K562 (cell line): ENCODE results near the gene C1QTNF6. TPM values are rescaled to one million over a fixed set of nuclear protein-coding genes. Genes with fewer than 3 reads are reported as not detected.

Experiments
- CAMTA2 ChIP-seq: fragments of 250-450 bp; sonication (Bioruptor Pico); conservative IDR thresholded peaks from 2 replicates; pipeline ENCODE4 v1.5.1; 2022
- CSDE1 ChIP-seq, 2 experiments: fragments of 450-650 bp; IDR thresholded peaks; 2 replicates each; pipeline ENCODE4 v1.6.1; 2016; ENCODE audit warnings: mild to moderate bottlenecking in 1 of 2
- GTF2F1 ChIP-seq: IDR thresholded peaks from 2 replicates; pipeline ENCODE4 v1.6.1; 2011; ENCODE audit warnings: low read depth, low read length, improper control_type of control experiment
- KLF13 ChIP-seq: fragments of 450-650 bp; IDR thresholded peaks from 2 replicates; pipeline ENCODE4 v1.6.1; 2016; ENCODE audit warnings: missing genetic modification characterization, low read depth, mild to moderate bottlenecking, missing compliant biosample characterization, moderate library complexity, borderline replicate concordance
- L3MBTL2 ChIP-seq: fragments of 450-650 bp; IDR thresholded peaks from 2 replicates; pipeline ENCODE4 v1.6.1; 2016; ENCODE audit warnings: mild to moderate bottlenecking, moderate library complexity
- ZNF778 ChIP-seq: fragments of 450-650 bp; formaldehyde crosslinking; IDR thresholded peaks from 2 replicates; pipeline ENCODE4 v1.4.0; 2020; ENCODE audit warnings: mild to moderate bottlenecking, moderate library complexity
- polyA plus RNA-seq, 8 experiments: library from polyadenylated mRNA; depleted of rRNA in 4 of 8; stranded (reverse) in 5 of 8; unstranded in 3 of 8; fragments of >200 nt; fragmentation: Nextera tagmentation in 2 of 8; fragmentation: Illumina TruSeq in 1 of 8; extraction: Ambion mirVana in 2 of 8; extraction: Trizol in 1 of 8; gene quantifications; 2 replicates each; pipeline versions ENCODE4 v1.2.1 to v1.2.3, GENCODE V29; 2011 to 2014; ENCODE audit warnings: inconsistent platforms in 1 of 8, missing spikeins in 1 of 8
- total RNA-seq, 7 experiments: library from RNA; depleted of rRNA in 6 of 7; stranded (reverse); fragments of >200 nt in 6 of 7; fragmentation: Illumina TruSeq in 2 of 7; extraction: Trizol in 2 of 7; gene quantifications; 2 replicates each; pipeline versions ENCODE4 v1.2.1 to v1.2.3, GENCODE V29; 2011 to 2021; ENCODE audit warnings: low replicate concordance in 1 of 7
- TF ChIP-seq, protein P1 (sequence below), 2 experiments: fragments of 200-800 bp in 1 of 2; sonication (Bioruptor generic) in 1 of 2; sonication (generic) in 1 of 2; formaldehyde crosslinking in 1 of 2; IDR thresholded peaks in 1 of 2; conservative IDR thresholded peaks in 1 of 2; 2 replicates each; pipeline versions ENCODE4 v1.5.0 to v1.6.1; 2016 to 2020; ENCODE audit warnings: missing compliant biosample characterization in 1 of 2, missing genetic modification characterization in 1 of 2, missing genetic modification reagents in 1 of 2
- TF ChIP-seq, protein P2 (sequence below): fragments of 450-650 bp; IDR thresholded peaks from 2 replicates; pipeline ENCODE4 v1.6.1; 2016; ENCODE audit warnings: missing biosample characterization, missing genetic modification characterization
- TF ChIP-seq, protein P3 (sequence below), 2 experiments: fragments of 250-450 bp in 1 of 2; fragments of 450-650 bp in 1 of 2; sonication (Bioruptor Pico) in 1 of 2; IDR thresholded peaks; 2 replicates each; pipeline versions ENCODE4 v1.6.1 to v1.8.0; 2016 to 2021; ENCODE audit warnings: mild to moderate bottlenecking in 2 of 2, moderate library complexity in 2 of 2, missing compliant biosample characterization in 1 of 2, missing genetic modification characterization in 1 of 2
- TF ChIP-seq, protein P4 (sequence below), 3 experiments: IDR thresholded peaks in 2 of 3; conservative IDR thresholded peaks in 1 of 3; 2 replicates each; pipeline ENCODE4 v1.5.1; 2011 to 2012; ENCODE audit warnings: low read length in 3 of 3, mild to moderate bottlenecking in 3 of 3, control low read depth in 2 of 3, improper control_type of control experiment in 1 of 3, inconsistent platforms in 1 of 3, low read depth in 1 of 3, mixed read lengths in 1 of 3, moderate library complexity in 1 of 3; ENCODE audit not compliant: insufficient read depth in 2 of 3
- TF ChIP-seq, protein P5 (sequence below): sonication (generic); formaldehyde crosslinking; IDR thresholded peaks from 2 replicates; pipeline ENCODE4 v1.8.0; 2022; ENCODE audit warnings: missing genetic modification reagents, mild to moderate bottlenecking, moderate library complexity, borderline replicate concordance

Gene C1QTNF6
- total and polyA plus RNA-seq, 9 of the 15 experiments (the other 6 are each of a cell fraction or from before 2014, with no cell fraction given) = 0.18 to 0.92 (median 0.55) TPM

DNA sequence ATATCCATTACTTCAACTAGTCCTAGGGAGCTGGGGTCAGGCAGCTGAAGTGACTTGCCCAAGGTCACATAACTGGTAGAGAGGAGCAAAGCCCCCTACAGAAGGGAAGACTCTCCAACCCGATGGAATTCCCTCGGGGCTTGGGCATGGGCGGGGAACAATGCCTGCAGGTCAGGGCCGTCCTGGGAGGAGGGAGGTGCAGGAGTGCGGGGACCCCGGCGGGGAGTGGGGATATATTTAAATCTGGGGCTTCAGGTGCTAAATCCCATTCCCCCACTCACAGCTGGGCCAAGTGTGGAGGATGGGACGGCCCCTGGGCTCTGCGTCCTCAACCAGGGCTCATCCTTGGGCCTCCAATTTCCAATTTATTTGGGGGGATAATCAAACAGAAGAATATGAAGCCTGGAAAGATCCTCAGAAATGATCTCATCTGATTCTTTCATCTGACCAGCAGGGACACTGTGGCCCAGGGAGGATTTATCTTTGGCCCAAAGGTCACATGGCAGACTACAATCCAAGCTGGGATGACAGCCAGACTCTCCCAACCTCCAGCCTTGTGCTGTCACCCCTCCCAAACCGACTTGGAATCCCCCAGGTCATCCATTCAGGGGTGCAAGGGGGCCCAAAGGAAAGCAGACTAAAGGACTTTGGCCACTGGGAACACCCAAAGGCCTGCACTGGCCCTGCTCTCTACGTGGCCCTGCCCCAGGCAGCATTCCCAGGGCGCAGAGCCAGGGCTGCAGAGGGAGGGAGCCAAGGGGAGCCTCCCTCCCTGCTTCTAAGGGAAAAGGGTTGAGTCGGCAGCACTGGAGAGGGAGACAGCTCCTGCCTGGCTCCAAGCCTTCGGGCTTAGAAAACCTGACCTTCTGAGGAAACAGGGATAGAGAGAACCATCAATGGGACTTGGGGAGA lies 8.7 kb upstream of the C1QTNF6 start (continued):
- TF ChIP-seq, protein P1, sequence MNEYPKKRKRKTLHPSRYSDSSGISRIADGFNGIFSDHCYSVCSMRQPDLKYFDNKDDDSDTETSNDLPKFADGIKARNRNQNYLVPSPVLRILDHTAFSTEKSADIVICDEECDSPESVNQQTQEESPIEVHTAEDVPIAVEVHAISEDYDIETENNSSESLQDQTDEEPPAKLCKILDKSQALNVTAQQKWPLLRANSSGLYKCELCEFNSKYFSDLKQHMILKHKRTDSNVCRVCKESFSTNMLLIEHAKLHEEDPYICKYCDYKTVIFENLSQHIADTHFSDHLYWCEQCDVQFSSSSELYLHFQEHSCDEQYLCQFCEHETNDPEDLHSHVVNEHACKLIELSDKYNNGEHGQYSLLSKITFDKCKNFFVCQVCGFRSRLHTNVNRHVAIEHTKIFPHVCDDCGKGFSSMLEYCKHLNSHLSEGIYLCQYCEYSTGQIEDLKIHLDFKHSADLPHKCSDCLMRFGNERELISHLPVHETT (CRISPR knock-in tag; conservative IDR thresholded peaks at IDR 0.05 in 1 of 2, IDR thresholded peaks at IDR 0.05 in 1 of 2) = no peak
- TF ChIP-seq L3MBTL2 (no peak), GTF2F1 (no peak), KLF13 (tag) (no peak), CAMTA2 (CRISPR knock-in tag) (no peak), CSDE1 (IDR thresholded peaks at IDR 0.05) (no peak), ZNF778 (CRISPR knock-in tag) (no peak)
- TF ChIP-seq, protein P2, sequence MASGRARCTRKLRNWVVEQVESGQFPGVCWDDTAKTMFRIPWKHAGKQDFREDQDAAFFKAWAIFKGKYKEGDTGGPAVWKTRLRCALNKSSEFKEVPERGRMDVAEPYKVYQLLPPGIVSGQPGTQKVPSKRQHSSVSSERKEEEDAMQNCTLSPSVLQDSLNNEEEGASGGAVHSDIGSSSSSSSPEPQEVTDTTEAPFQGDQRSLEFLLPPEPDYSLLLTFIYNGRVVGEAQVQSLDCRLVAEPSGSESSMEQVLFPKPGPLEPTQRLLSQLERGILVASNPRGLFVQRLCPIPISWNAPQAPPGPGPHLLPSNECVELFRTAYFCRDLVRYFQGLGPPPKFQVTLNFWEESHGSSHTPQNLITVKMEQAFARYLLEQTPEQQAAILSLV = no peak
- TF ChIP-seq, protein P3, sequence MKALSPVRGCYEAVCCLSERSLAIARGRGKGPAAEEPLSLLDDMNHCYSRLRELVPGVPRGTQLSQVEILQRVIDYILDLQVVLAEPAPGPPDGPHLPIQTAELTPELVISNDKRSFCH (CRISPR knock-in tag; IDR thresholded peaks at IDR 0.05) = no peak
- TF ChIP-seq, protein P3 (tag; IDR thresholded peaks at IDR 0.05) = peak; percentile 20; the same call in 1 of the 2 replicates
- TF ChIP-seq, protein P4, sequence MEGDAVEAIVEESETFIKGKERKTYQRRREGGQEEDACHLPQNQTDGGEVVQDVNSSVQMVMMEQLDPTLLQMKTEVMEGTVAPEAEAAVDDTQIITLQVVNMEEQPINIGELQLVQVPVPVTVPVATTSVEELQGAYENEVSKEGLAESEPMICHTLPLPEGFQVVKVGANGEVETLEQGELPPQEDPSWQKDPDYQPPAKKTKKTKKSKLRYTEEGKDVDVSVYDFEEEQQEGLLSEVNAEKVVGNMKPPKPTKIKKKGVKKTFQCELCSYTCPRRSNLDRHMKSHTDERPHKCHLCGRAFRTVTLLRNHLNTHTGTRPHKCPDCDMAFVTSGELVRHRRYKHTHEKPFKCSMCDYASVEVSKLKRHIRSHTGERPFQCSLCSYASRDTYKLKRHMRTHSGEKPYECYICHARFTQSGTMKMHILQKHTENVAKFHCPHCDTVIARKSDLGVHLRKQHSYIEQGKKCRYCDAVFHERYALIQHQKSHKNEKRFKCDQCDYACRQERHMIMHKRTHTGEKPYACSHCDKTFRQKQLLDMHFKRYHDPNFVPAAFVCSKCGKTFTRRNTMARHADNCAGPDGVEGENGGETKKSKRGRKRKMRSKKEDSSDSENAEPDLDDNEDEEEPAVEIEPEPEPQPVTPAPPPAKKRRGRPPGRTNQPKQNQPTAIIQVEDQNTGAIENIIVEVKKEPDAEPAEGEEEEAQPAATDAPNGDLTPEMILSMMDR (IDR thresholded peaks at IDR 0.05 in 2 of 3, conservative IDR thresholded peaks at IDR 0.05 in 1 of 3; ENCODE audit: insufficient read depth in 2 of 3, low read depth in 1 of 3, low read length in 3 of 3) = peak in 1 of 3 experiments; percentile 26; a peak in 2 of 6 replicates
- TF ChIP-seq, protein P5, sequence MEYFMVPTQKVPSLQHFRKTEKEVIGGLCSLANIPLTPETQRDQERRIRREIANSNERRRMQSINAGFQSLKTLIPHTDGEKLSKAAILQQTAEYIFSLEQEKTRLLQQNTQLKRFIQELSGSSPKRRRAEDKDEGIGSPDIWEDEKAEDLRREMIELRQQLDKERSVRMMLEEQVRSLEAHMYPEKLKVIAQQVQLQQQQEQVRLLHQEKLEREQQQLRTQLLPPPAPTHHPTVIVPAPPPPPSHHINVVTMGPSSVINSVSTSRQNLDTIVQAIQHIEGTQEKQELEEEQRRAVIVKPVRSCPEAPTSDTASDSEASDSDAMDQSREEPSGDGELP (CRISPR knock-in tag) = no peak
